NB4 (cell line): ENCODE results near the gene SLC39A8.

ENCODE experiments used
- MYC ChIP-seq: IDR thresholded peaks from 2 replicates; pipeline ENCODE4 v1.6.1; 2011; ENCODE audit warnings: low read depth, low read length
- POLR2A ChIP-seq: IDR thresholded peaks from 2 replicates; pipeline ENCODE4 v1.6.1; 2011; ENCODE audit warnings: mild to moderate bottlenecking; ENCODE audit not compliant: insufficient read length; ENCODE audit errors: extremely low read depth
- TF ChIP-seq, protein P1 (sequence below): IDR thresholded peaks from one replicate; pipeline ENCODE4 v1.5.1; 2012; ENCODE audit warnings: low read depth, low read length
- TF ChIP-seq, protein P2 (sequence below): IDR thresholded peaks from 2 replicates; pipeline ENCODE4 v1.6.1; 2011; ENCODE audit warnings: low read depth, low read length

DNA sequence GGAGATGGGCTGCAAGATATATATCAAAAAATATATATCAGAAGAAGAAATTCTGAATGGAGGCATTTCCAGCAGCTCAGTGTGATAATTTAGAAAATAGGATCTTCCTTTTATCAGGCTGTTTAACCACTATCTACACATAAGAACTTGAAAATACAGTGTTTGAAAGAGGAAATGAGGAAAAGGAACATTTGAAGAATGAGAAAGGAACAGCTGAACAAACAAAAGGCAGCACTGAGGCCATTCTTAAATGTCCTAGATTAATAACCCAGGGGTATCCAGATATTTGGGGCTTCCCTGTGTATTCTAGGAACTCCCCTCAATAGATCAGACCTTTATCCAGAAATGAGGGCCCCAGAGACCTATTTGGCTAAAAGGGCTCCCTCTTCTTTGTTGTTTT lies 4.1 kb downstream of the SLC39A8 start:
- TF ChIP-seq, protein P1, sequence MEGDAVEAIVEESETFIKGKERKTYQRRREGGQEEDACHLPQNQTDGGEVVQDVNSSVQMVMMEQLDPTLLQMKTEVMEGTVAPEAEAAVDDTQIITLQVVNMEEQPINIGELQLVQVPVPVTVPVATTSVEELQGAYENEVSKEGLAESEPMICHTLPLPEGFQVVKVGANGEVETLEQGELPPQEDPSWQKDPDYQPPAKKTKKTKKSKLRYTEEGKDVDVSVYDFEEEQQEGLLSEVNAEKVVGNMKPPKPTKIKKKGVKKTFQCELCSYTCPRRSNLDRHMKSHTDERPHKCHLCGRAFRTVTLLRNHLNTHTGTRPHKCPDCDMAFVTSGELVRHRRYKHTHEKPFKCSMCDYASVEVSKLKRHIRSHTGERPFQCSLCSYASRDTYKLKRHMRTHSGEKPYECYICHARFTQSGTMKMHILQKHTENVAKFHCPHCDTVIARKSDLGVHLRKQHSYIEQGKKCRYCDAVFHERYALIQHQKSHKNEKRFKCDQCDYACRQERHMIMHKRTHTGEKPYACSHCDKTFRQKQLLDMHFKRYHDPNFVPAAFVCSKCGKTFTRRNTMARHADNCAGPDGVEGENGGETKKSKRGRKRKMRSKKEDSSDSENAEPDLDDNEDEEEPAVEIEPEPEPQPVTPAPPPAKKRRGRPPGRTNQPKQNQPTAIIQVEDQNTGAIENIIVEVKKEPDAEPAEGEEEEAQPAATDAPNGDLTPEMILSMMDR, result no peak
- TF ChIP-seq POLR2A (no peak), MYC (no peak)
- TF ChIP-seq, protein P2, sequence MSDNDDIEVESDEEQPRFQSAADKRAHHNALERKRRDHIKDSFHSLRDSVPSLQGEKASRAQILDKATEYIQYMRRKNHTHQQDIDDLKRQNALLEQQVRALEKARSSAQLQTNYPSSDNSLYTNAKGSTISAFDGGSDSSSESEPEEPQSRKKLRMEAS, result no peak
